A673 (cell line): ENCODE measurements around the gene GALNTL6.

Source experiments
- CTCF ChIP-seq: fragments of 300-800, 200-600 bp; sonication (generic); conservative IDR thresholded peaks from 2 replicates; pipeline ENCODE4 v1.5.1; 2017; ENCODE audit warnings: low read depth, mild to moderate bottlenecking, antibody characterized with exemption, low read length, moderate library complexity, mixed read lengths
- EZH2 ChIP-seq: fragments of 200-600 bp; sonication (generic); IDR thresholded peaks from 2 replicates; pipeline ENCODE4 v1.6.1; 2017; ENCODE audit warnings: borderline replicate concordance, low read depth, mild to moderate bottlenecking, mixed read lengths, antibody characterized with exemption, low read length; ENCODE audit not compliant: poor library complexity, severe bottlenecking

GRCh38 chr4:172163215-172163614 is 350.0 kb downstream of the GALNTL6 start:
- TF ChIP-seq CTCF (no peak), EZH2 (no peak)
